BJ (cell line): Measurements from ENCODE around the gene MTX3. TPM values are rescaled to one million over a fixed set of nuclear protein-coding genes. Genes with fewer than 3 reads are reported as not detected.

ENCODE experiments used
- CTCF ChIA-PET: fragments of 350-600 bp; formaldehyde crosslinking; extraction: SDS; loops from one replicate; lab custom pipeline; 2021; ENCODE audit warnings: antibody characterized with exemption, inconsistent platforms; lab: Yijun Ruan, JAX
- POLR2A ChIA-PET: fragments of 300-600 bp; sonication (Branson Sonifier 250); formaldehyde crosslinking; extraction: SDS; loops from one replicate; lab custom pipeline; 2021; ENCODE audit warnings: antibody characterized with exemption; lab: Charles Lee
- DNase-seq: peaks from one replicate; pipeline ENCODE4 v3.0.0-alpha.2; 2011; ENCODE audit warnings: low read depth
- H3K27me3 ChIP-seq: 2 replicates; pipeline ENCODE4 v1.6.0; 2011; ENCODE audit warnings: low read length; ENCODE audit not compliant: control insufficient read depth, insufficient read depth
- H3K36me3 ChIP-seq: 2 replicates; pipeline ENCODE4 v1.5.1; 2011; ENCODE audit warnings: low read length; ENCODE audit not compliant: control insufficient read depth, insufficient read depth
- H3K4me3 ChIP-seq: 2 replicates; pipeline ENCODE4 v1.5.1; 2011; ENCODE audit warnings: low read depth, mild to moderate bottlenecking, control low read depth, low read length
- polyA plus RNA-seq: library from polyadenylated mRNA; depleted of rRNA; stranded (reverse); fragments of >200 nt; gene quantifications from 2 replicates; pipeline ENCODE4 v1.2.3, GENCODE V29; 2011
- TF ChIP-seq, protein P1 (sequence below): IDR thresholded peaks from 2 replicates; pipeline ENCODE4 v1.5.1; 2011; ENCODE audit warnings: low read depth, mild to moderate bottlenecking, control low read depth, inconsistent platforms, low read length, moderate library complexity; ENCODE audit not compliant: insufficient read depth

MTX3 gene
- polyA plus RNA-seq, 1 experiment: 5.1 TPM

DNA sequence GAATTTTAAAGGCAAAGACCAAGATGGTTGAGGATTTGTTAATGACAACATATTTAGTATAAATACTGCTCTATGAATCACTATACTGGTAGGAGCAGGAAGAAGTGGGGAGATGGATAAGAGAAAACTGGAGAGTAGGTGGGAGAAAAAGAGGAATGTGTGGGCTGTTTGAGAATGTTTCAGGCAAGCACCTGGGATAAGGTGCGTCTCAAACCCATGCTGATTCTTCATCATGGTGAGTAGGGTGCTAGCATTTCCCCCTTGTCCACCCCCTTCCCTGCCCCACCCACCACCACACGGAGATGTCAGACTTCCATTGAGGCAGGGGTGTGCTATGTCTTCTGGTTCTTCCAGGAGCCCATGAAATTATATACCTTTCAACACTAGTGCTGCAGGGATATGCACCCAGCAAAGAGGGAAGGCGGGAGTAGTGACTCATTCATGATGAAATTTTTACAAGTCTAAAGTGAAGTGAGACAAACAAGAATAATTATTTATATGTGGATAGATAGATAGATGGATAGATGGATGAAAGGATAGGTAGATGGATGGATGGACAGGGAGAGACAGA lies 54.3 kb downstream of the MTX3 start:
- DNase-seq: no peak
- H3K4me3 ChIP-seq: no peak overlapping the region
- TF ChIP-seq, protein P1, sequence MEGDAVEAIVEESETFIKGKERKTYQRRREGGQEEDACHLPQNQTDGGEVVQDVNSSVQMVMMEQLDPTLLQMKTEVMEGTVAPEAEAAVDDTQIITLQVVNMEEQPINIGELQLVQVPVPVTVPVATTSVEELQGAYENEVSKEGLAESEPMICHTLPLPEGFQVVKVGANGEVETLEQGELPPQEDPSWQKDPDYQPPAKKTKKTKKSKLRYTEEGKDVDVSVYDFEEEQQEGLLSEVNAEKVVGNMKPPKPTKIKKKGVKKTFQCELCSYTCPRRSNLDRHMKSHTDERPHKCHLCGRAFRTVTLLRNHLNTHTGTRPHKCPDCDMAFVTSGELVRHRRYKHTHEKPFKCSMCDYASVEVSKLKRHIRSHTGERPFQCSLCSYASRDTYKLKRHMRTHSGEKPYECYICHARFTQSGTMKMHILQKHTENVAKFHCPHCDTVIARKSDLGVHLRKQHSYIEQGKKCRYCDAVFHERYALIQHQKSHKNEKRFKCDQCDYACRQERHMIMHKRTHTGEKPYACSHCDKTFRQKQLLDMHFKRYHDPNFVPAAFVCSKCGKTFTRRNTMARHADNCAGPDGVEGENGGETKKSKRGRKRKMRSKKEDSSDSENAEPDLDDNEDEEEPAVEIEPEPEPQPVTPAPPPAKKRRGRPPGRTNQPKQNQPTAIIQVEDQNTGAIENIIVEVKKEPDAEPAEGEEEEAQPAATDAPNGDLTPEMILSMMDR: no peak
- H3K36me3 ChIP-seq: no peaks in the 10 kb centered on the region
- POLR2A ChIA-PET: no interaction called here
- H3K27me3 ChIP-seq: peaks cover 2% of the 10 kb centered on the region; the same call in 1 of the 2 replicates
- CTCF ChIA-PET: interaction anchor here (0.8 kb wide), 1 partner anchor 10 kb away, joined by 3 read pairs; no protein-coding TSS in a partner anchor

DNA sequence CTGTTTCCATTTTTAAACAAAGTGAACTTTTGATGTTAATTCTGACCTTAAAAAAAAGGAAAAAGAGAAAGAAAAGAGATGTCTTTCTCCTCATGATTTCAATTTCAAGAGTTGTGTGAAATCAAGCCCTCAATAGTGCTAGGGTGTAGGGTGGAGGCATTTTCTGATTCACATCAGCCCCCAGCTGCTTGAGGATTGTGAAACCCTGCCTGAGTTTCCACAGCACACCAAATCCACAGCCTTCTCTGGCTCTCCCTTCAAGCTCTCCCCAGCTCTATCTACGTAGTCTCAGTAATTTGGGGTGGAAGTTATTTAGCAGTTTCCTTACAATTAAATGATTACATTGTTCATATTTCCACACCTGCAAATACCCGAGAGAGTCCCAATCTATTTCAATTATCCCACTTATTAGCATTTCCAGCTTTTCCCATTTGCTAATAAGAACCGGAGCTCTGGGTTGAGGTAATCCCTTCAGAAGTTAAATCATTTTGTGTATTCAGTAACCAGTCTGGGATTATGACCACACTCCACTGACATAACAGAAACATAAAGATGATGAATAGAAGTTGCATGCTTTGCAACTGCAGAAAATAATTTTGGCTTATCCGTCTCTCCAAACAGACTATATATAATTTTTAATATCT lies 54.9 kb downstream of the MTX3 start:
- peaks cover 2% of the 10 kb centered on the region; the same call in 1 of the 2 replicates for H3K27me3 ChIP-seq
- no peak for DNase-seq
- CTCF ChIA-PET: interaction anchor here (0.8 kb wide), 1 partner anchor 10 kb away, joined by 3 read pairs; no protein-coding TSS in a partner anchor
- POLR2A ChIA-PET: no interaction called here
- H3K36me3 ChIP-seq: no peaks in the 10 kb centered on the region
- TF ChIP-seq, protein P1: no peak
- no peak overlapping the region for H3K4me3 ChIP-seq

DNA sequence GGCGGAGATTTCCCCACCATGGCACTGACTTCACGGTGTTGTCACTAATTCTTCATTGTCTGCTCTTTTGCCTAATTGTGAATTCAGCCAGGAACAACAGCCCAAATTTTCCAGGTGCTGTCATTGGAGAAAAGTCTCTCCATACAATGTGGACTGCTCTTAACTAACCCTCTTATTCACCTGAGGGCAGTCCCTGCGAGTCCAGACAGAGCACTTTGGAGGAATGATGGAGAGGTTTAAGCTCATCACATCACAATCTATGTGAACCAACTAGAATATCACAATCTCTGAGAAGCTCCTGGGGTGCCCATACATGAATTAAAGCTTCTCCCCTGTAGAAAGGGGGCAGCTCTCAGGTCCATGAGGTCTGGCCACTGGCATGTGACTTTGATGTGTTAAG lies 56.4 kb downstream of the MTX3 start:
- no peak for DNase-seq
- Histone ChIP-seq H3K27me3 (peaks cover 2% of the 10 kb centered on the region; the same call in 1 of the 2 replicates), H3K36me3 (no peaks in the 10 kb centered on the region), H3K4me3 (no peak overlapping the region)
- TF ChIP-seq, protein P1: no peak
- ChIA-PET CTCF (interaction anchor here (1.0 kb wide), 1 partner anchor 10 kb away, joined by 3 read pairs; no protein-coding TSS in a partner anchor), POLR2A (no interaction called here)

DNA sequence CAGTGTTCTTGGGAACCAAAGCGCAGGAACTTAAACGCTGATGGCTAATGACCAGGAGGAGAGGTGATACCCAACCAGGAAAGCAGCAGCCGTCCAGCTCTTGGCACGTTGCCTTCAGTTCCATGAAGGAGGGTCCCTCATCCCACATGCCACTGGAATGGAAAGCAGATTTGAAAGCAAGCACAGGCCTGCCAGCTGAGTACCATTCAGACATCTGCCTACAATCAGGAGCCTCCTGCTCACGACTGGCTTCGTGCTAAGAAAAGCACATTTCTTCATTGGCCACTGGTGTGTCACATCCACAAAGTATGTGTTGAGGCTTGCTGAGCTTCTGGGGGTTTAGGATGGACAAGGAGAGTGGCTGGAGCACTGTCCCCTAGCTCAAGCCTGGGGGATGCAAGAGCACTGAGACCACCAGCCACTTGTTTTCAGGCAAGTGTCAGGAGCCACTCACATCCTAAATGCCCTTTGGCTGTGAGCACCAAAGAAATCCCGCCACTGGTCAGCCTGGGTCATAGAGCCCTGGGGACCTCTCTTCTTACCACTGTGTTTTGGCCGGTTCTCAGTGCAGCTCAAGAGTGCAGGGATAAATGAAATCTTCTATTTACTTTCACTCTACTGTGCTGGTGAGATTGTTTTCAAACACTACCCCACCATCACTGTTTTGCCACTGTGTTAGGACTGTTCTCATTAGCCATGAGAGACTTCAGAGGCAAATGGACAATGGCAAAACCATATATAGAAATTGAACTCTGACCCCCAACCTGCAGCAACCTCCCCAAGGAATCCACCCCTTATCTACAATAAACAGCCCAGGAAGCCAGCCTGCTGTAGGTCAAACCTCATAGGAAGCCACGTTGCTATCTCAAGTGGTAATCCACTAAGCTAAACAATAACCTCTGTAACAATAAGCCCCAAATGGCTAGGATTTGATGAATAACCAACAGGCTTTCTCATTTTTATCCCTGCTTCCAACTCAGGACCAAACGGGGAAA lies 58.3 kb downstream of the MTX3 start:
- POLR2A ChIA-PET: no interaction called here
- Histone ChIP-seq H3K4me3 (no peak overlapping the region), H3K27me3 (peaks cover 4% of the 10 kb centered on the region; the same call in 1 of the 2 replicates), H3K36me3 (no peaks in the 10 kb centered on the region)
- TF ChIP-seq, protein P1: no peak
- CTCF ChIA-PET: no interaction called here
- DNase-seq: no peak
